IPS-20b (cell line): Measurements from ENCODE around the gene PIAS2.
"Not testable (repeated sequence)": the region's sequence is repeated elsewhere in the genome, so short reads cannot be mapped to it uniquely, and the experiment has no call there.

ENCODE experiments used
- H3K27ac ChIP-seq: one replicate; pipeline ENCODE4 v1.5.1; 2013; ENCODE audit warnings: low read length
- H3K27me3 ChIP-seq: 2 replicates; pipeline ENCODE4 v1.6.1; 2013; ENCODE audit warnings: mild to moderate bottlenecking, low read length, inconsistent platforms; ENCODE audit not compliant: insufficient read depth
- H3K36me3 ChIP-seq: 2 replicates; pipeline ENCODE4 v1.6.1; 2013; ENCODE audit warnings: low read depth, mild to moderate bottlenecking, inconsistent platforms, low read length, moderate library complexity; ENCODE audit not compliant: insufficient read depth
- H3K4me1 ChIP-seq: 2 replicates; pipeline ENCODE4 v1.6.1; 2013; ENCODE audit warnings: mild to moderate bottlenecking, control low read depth, inconsistent platforms, low read length, moderate library complexity; ENCODE audit not compliant: insufficient read depth
- H3K4me3 ChIP-seq: 2 replicates; pipeline ENCODE4 v1.5.1; 2013; ENCODE audit warnings: mild to moderate bottlenecking, low read length, inconsistent platforms
- H3K9ac ChIP-seq: 2 replicates; pipeline ENCODE4 v1.6.1; 2013; ENCODE audit warnings: low read depth, mild to moderate bottlenecking, inconsistent platforms, low read length, moderate library complexity
- H3K9me3 ChIP-seq: 2 replicates; pipeline ENCODE4 v1.6.1; 2013; ENCODE audit warnings: mild to moderate bottlenecking, low read depth, low read length, inconsistent platforms; ENCODE audit not compliant: insufficient read depth

Gene PIAS2, protein sequence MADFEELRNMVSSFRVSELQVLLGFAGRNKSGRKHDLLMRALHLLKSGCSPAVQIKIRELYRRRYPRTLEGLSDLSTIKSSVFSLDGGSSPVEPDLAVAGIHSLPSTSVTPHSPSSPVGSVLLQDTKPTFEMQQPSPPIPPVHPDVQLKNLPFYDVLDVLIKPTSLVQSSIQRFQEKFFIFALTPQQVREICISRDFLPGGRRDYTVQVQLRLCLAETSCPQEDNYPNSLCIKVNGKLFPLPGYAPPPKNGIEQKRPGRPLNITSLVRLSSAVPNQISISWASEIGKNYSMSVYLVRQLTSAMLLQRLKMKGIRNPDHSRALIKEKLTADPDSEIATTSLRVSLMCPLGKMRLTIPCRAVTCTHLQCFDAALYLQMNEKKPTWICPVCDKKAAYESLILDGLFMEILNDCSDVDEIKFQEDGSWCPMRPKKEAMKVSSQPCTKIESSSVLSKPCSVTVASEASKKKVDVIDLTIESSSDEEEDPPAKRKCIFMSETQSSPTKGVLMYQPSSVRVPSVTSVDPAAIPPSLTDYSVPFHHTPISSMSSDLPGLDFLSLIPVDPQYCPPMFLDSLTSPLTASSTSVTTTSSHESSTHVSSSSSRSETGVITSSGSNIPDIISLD

DNA sequence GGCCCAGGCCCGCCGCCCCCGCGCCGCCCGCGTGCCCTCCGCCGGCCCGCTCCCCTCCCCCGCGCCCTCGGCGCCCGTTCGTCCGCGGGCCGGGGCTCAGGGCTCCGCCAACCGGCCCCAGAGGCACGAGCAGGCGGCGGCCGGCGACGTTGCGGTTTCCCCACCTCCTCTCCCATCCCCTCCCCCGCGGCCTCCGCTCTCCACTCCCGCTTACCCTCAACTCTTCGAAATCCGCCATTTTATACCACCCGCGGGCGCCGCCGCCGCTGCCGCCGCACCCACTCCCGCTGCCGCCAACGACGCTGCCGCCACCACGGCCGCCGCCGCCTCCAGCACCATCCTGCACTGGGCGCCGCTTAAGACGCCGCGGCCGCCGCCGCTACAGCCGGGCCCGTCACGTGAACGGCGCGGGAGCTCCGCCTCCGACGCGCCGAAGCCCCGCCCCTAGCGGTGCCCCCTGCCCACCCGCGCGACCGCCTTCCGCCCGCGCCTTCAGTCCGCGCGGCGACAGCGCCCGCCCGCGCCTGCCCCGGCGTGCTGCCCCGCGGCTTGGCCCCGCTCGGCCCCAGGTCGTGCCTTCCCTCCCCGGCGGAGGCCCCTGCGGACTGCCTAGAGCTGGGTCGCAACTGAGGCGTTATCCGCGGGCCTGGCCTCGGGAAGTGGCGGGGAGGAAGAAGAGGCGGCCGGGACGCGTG lies at the start of gene PIAS2, which contains the start of gene KATNAL2:
PIAS2 (minus strand) TSS at position 400 of the 695 bp plus-strand sequence; CDS start at position 238, 162 bp downstream.
KATNAL2 (plus strand) TSS at position 495 of the 695 bp plus-strand sequence. CDS start 29,271 bp downstream, outside the sequence.
- Histone ChIP-seq H3K4me3 (peak within 1 kb of the TSS; percentile 93), H3K27ac (peak within 1 kb of the TSS; percentile 86), H3K9ac (peak within 1 kb of the TSS; percentile 87), H3K9me3 (no peaks in the 10 kb centered on the region), H3K36me3 (no peaks in the 10 kb centered on the region), H3K4me1 (peaks cover 32% of the 10 kb centered on the region), H3K27me3 (no peaks in the 10 kb centered on the region; the same call in 1 of the 2 replicates)

DNA sequence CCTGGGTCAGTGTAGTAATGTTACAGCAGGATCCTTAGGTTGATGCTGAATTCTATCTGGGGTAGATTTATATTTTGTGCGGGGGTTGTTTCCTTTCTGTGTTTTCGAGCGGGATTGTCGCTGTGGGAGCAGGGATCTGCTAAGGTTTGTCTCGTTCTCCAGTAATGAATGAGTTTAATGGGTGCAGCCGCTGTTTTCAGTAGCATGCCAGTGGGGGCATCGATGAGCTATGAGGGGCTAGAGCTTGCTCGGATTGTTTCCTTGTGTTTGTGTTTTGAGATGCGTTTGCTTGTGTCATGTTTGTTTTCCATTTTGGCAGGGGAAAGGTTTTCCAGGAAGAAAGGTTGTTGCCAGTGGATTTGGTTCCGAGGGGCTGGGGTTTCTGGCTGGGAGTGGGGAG lies 49.0 kb upstream of the PIAS2 start:
- H3K4me1 ChIP-seq, H3K27ac ChIP-seq: not testable (repeated sequence)

DNA sequence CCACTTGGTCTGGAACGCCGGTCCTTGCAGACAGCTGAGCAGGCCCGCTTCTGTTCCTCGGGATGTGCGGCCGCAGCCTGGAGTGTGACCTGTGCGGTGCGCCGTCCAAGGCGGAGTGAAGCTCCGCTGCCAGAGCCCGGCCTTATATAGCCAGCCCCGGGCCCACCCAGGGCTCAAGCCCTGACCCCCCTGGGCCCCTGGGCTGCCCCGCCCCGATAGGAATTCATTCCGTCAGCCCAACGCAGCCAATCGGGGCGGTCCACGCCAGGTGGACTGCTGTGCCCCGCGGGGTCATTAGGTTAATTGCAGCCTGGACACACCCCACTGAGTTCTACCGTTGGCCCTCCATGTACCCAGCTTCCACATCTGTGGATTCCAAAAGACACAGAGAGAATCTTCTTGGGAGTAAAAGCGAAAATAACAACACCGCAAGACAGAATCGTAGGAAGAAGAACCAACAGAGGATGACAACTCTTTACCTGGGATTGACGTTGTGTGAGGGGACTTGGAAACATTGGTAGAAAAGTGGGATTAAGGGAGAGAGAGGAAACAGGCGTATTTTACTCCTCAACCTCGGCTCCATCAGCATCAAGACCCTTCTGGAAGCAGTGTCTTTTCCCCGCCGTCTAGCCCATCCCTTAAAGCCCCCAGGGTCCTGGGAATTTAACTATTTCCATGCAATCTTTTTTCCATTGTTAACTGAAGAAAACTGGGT lies 47.4 kb upstream of the PIAS2 start:
- H3K9me3 ChIP-seq, H3K27ac ChIP-seq, H3K4me3 ChIP-seq, H3K36me3 ChIP-seq, H3K27me3 ChIP-seq, H3K9ac ChIP-seq, H3K4me1 ChIP-seq: not testable (repeated sequence)

More for the DNA sequence above, 49.0 kb upstream of the PIAS2 start:
- H3K36me3 ChIP-seq, H3K9me3 ChIP-seq, H3K27me3 ChIP-seq, H3K4me3 ChIP-seq, H3K9ac ChIP-seq: not testable (repeated sequence)

DNA sequence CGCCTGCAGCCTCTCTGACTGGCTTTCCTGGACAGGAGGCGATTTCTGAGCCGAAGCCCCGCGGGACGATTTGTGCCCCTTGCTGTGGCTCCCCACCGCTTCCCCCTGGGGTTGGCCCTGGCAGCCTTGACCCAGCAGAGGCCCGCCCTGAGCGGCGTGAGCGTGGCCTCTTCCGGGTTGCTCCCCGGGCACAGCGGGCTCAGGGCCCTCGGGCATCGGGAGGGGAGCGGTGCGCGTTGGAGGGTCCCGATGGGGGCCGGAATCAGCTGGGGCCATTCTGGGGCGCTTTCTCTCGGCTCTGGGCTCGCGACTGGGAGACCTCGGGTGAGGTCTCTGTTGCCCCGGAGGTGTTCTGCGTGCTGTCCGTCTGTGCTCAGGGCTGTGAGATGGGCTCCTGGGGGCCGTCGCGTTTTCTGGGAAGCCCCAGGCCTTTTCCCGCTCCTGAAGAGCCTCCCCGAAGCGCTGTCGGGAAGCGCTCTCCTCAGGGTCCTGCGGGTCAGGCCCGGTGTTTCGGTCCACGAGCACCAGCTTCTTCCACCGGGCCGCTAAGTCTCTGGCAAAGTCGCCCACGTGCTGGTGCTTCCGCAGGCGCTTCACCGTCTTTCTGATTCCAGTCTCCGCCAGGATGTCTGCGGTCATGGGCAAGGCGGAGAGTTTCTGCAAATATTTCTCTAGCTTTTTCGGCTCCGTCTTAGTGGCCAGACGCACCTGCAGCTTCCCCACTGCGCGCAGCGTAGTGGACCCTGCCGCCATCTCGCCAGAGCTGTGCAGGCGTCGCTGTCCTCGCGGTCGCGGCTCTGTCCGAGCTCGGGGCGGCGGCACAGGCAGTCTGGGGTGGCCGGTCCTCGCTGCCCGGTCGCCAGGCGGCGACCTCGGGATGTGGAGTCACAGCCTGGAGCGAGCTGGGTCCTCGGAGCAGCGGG lies 46.6 kb upstream of the PIAS2 start:
- H3K27ac ChIP-seq, H3K9me3 ChIP-seq, H3K36me3 ChIP-seq, H3K4me3 ChIP-seq, H3K4me1 ChIP-seq, H3K27me3 ChIP-seq, H3K9ac ChIP-seq: not testable (repeated sequence)

DNA sequence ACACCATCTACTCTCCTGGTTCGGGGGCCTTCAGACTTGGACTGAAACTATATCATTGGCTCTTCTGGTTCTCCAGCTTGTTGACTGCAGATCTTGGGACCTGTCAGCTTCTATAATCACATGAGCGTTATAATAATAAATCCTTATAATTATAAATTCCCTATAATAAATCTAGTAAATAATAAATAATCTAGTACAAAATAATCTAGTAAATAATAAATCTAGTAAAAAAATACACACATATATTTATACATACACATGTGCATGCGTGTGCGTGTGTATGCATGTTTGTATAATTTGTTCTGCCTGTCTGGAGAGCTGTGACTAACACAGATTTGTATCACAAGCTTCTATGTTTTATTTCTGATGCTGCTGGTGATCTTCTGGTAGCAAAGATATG lies 40.9 kb upstream of the PIAS2 start:
- Histone ChIP-seq H3K27me3 (no peaks in the 10 kb centered on the region), H3K9ac (no peak overlapping the region), H3K36me3 (no peaks in the 10 kb centered on the region), H3K4me3 (no peak overlapping the region), H3K27ac (no peak overlapping the region), H3K4me1 (no peaks in the 10 kb centered on the region), H3K9me3 (no peaks in the 10 kb centered on the region)

DNA sequence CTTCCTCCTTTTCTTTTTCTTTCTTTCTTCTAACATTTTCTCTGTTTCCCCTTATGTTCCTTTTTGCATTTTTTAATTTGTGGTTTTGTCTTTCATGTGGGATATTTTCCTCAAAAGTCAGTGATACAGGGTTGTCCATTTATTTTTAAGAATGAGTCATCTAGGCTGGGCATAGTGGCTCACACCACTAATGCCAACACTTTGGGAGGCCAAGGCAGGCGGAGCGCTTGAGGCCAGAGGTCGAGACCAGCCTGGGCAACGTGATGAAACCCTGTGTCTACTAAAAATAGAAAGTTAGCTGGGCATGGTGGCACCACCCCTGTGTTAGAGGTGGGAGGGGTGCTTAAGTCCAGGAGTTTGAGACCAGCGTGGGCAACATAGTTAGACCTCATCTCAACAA lies 35.9 kb upstream of the PIAS2 start:
- Histone ChIP-seq H3K27ac (no peak overlapping the region), H3K4me1 (no peaks in the 10 kb centered on the region), H3K9ac (no peak overlapping the region), H3K36me3 (no peaks in the 10 kb centered on the region), H3K27me3 (no peaks in the 10 kb centered on the region), H3K9me3 (no peaks in the 10 kb centered on the region), H3K4me3 (no peak overlapping the region)

DNA sequence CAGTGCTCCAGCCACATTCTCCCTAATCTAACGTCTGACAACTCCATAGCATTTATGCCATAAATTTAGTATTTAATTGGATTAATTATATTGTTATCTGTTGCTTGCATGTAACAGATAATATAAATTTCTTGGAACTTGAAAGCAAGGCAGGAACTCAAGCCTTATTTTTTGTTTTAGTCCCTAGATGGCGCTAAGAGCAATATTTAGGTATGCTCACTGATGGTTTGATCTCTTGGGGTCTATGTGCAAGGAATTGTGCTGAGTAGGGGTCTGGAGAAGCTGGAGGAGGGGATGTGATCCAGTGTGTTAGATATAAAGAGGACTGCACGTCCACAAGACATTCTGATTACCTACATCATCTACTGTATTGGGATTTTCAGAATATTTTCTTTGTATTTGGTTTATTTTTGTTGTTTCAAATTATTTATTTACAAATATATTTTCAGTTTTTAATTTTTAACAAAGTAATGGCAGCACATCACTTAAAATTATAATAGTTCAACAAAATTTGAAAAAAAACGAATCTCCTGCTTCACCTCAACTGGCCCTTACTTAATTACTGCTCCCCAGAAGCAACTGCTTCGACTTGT lies 32.9 kb upstream of the PIAS2 start:
- Histone ChIP-seq H3K9me3 (no peaks in the 10 kb centered on the region), H3K36me3 (no peaks in the 10 kb centered on the region), H3K9ac (no peak overlapping the region), H3K4me3 (no peak overlapping the region), H3K27me3 (no peaks in the 10 kb centered on the region), H3K27ac (no peak overlapping the region), H3K4me1 (no peaks in the 10 kb centered on the region)

DNA sequence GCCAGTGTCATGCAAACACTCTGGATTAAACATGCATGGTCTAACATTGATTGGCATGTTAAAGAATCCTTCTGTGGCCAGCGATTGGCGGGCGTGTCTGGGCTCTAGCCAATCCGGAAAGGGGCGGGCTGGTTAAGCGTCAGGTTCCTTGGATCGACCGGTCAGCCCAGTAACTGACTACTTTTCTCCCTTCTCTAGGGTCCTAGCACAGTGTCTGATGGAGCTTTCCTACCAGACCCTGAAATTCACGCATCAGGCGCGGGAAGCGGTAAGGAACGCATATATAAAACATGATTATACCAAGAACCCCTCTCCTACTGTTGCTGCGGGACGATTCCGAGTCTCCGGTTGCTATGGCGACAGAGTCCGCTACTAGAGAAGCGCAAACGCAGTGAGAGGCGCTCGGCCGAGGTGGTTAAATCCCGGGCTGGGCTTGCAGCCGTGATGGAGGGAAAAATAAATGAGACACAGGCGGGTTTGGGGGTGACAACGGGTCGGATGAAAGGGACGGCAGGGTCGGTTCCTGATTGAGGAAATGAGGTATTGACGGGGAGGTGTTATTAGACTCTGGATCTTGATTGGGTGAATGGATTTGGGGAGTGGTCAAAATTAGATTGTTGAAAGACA lies 29.5 kb upstream of the PIAS2 start:
- H3K36me3 ChIP-seq, result no peaks in the 10 kb centered on the region
- no peaks in the 10 kb centered on the region for H3K27me3 ChIP-seq
- H3K4me3 ChIP-seq, result peak overlapping the region; percentile 88
- no peaks in the 10 kb centered on the region for H3K9me3 ChIP-seq
- H3K4me1 ChIP-seq, result no peaks in the 10 kb centered on the region
- H3K9ac ChIP-seq, result peak overlapping the region; percentile 65; the same call in 1 of the 2 replicates
- H3K27ac ChIP-seq, result no peak overlapping the region

DNA sequence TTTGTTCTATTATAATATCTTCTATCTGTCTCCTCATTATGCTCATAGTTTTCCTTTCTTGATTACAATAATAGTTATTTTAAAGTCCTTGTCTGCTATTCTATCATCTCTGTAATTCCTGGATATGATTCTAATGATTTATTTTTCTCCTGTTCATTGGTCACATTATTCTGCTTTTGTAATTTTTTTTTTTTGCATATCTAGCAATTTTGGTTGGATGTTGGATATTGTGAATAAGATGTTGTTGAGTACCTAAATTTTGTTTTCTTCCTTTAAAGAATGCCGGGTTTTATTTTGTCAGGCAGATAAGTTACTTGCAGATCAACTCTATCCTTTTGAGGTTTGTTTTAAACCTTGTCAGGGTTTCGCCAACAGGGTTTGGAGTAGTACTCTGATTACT lies 25.3 kb upstream of the PIAS2 start:
- Histone ChIP-seq H3K36me3 (no peaks in the 10 kb centered on the region), H3K4me3 (no peak overlapping the region), H3K9me3 (no peaks in the 10 kb centered on the region), H3K27ac (no peak overlapping the region), H3K9ac (no peak overlapping the region), H3K27me3 (no peaks in the 10 kb centered on the region), H3K4me1 (peaks cover 7% of the 10 kb centered on the region; the same call in 1 of the 2 replicates)

DNA sequence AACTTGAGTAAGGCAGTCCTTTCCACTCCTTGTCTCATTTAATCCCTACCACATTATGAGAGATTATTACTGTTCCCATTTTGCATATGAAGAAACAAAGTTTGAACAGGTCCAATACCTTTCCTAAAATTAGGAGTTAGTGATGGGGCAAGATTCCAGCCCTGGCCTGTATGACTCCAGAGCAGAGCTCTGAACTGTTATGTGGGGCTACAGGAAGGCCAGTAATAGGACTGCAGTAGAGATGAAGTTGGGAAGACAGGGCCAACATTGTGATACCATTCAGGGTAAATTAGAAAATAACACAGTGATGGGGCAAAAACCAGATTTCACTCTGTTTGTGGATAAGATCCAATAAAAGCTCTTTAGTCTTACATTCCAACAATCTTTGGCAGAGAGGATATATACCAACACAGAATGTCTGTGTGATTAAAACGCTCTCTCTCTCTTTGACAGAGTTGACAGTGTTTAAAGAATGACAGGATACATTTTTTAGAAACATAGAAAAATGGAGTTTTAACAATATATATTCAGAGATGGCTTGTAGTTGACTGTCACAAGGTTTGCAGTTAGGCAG lies 22.8 kb upstream of the PIAS2 start:
- H3K4me1 ChIP-seq, result peaks cover 7% of the 10 kb centered on the region; the same call in 1 of the 2 replicates
- H3K27ac ChIP-seq, result no peak overlapping the region
- no peaks in the 10 kb centered on the region for H3K27me3 ChIP-seq
- no peaks in the 10 kb centered on the region for H3K36me3 ChIP-seq
- H3K9ac ChIP-seq, result no peak overlapping the region
- H3K4me3 ChIP-seq, result no peak overlapping the region
- H3K9me3 ChIP-seq, result no peaks in the 10 kb centered on the region
